HG02798 (cell line): ENCODE data around the gene MGLL.

Source experiments
- ATAC-seq: cut with Tn5 transposase; IDR thresholded peaks from one replicate; pipeline ENCODE4 v1.9.1; 2021; ENCODE audit warnings: mild to moderate bottlenecking; ENCODE audit not compliant: unreplicated experiment, poor library complexity

The MGLL gene

DNA sequence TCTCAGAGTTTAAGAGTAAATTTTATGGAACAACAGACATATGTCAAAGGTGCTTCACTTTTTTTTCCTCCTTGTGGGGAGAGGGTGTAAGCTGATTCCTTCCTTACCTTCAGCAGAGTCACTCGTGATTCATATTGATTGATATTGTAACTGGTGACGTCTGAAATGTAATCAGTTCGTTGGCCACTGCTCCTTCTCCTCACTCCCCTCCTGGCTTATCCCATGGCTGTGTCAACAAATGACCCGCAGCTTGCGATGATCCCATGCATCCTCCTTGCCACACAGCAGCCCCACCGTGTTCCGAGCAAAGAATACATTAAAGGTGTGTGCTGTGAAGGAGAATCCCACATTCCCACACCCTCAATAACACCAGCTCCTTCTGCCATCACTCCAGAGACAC, 7.3 kb downstream of the MGLL start:
- no peak for ATAC-seq

DNA sequence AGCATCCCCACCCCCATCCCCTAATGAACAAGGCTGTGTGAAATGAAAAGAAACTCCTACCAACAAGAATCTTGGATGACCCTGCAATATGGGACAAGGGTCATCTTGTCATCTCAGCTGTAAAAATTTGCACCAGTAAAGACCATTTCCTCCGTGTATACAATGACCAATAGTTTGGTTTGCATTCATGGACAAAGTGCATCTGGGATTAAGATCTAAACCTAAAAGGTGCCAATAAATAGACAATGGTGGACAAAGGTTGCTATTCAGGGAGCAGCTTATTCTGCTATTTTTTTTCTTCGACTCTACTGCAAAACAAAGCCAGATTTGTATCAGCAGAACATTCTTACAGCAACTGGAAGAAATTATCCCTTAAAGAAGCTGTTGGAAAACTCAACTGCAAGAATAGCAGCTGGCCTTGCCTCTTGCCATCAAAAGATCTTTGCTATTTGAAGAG, 8.0 kb downstream of the MGLL start:
- ATAC-seq = no peak

DNA sequence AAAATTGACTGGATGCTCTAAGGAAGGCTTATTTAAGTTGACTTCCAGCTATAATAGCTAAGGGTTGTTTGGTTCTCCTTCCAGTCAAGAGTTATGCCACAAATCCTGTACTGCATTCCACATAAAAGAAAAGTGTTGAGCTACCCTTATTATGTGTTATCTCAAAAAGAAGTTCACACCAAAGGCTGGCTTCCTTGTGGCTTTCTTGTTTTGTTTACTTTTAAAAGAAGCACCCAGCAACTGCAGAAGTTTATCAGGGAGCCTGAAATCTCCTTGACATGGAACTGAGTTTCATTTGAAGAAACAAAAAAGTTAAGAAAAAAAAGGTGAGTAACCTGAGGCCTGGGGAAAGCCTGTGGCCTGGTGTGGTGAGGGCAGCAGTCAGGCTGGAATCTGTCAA, 10.2 kb downstream of the MGLL start:
- no peak for ATAC-seq

DNA sequence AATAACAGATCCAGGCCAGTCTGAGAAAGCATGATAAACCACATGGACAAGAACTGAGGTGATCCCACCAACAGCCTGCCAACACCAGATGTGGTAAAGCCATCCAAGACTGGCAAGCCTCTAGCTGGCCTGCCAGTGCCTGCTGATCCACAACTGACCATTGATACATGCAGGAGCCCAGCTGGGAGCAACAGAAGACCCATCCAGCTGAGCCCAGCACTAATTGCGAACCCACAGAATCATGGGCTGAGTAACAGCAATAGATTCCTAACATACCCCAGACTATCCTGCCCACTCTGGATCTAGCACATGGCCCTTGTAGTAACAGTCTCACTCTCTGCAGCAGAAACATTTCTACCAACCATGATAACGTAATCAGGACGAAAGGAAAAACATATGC, 10.6 kb downstream of the MGLL start:
- ATAC-seq = no peak

DNA sequence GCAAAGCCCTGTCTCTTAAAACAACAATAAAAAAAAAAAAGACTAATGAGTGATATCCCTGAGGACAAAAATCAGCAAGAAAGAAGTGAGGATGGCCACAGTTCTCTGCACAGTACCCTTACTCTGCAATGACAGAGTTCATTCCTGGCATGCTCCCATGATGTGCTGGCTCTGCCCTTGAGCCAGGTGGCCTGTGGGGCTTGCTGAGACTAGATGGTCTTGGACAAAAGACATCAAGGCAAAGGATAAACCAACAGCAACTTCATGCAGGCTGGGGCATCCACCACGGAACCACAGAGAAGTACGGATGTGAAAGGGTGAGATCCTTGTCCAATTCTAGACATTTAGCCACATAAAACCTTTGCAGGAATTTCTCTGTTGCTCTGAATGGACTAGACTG, 12.7 kb downstream of the MGLL start:
- ATAC-seq = no peak

DNA sequence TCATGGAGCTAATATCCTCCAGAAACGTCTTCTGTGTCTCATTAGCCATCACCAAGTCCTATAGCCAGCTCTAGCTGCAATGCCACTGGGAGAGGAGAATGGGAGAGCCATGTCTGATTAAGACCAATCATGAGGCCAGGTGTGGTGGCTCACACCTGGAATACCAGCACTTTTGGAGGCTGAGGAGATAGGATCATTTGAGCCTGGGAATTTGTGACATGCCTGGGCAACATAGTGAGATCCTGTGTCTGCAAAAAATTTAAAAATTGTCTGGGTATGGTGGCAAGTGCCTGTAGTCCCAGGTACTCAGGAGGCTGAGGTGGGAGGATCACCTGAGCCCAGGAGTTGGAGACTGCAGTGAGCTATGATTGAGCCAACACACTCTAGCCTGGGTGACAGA, 13.1 kb downstream of the MGLL start:
- no peak for ATAC-seq

DNA sequence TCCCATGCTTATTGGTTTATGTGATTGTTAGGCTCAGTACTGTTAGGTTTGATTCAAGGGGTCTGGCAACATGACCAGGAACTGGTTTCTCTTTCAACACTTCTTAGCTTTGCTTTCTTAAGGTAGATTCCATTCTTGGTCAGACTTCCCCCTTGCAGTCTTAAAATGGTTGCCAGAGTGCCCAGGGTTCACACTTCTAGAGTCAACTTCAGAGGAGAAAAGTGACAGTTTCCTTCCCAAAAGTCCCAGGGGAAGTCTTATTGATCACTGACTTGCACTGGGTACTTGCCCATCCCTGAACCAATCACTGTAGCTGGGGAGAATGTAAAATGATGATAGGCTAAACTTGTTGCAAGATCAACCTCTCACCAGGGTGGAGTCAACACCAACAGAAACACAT, 14.1 kb downstream of the MGLL start:
- no peak for ATAC-seq

DNA sequence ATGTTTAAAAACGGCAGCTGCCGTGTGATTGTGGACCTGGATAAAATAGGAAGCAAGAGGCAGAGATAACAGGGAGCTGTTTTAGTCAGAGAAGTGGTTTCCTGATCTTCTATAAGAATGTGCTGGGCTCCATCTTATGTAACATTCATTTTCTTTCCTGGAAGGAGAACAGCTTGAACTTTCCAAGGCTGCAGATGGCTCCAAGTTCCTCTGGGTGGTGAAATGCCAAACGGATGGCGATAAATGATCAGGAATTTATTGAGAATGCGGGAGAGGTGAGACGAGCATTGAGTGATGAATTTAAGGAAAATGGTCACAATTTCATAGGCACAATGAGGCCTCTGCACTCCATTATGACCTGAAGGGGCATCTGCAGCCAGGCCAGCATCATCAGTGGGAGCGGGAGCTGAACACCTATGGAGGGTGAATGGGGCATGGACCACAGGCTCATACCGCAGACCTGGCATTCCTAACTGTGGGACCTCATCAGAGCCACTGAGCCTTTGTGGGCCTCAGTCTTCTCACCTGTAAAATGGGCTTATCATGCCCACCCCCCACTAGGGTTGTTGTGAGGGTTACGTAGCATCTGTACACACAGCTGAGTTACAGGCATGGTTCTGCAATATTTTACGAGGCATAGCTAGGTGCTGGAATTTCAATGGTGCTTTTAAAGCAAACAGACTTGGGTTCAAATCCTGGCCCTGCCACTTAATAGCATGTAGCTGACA, 17.1 kb downstream of the MGLL start:
- no peak for ATAC-seq

DNA sequence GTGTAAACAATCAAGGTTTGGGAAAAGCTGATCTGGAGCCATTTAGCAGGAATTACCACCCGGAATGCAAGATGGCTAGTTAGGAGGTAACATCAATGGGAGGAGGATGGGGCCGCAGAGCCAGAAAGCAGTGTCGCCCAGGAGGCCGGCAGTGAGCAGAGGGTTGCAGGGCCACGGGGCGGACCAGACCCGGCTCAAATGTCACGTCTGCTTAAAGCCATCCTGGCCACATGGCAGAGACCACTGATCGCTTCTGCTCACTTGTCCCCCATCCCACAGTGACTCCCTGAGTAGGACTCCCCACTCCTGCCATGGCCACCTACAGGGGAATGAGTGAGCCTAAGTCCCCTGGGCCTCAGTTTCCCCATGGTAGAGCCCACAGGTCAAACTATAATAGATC, 18.2 kb downstream of the MGLL start:
- no peak for ATAC-seq

DNA sequence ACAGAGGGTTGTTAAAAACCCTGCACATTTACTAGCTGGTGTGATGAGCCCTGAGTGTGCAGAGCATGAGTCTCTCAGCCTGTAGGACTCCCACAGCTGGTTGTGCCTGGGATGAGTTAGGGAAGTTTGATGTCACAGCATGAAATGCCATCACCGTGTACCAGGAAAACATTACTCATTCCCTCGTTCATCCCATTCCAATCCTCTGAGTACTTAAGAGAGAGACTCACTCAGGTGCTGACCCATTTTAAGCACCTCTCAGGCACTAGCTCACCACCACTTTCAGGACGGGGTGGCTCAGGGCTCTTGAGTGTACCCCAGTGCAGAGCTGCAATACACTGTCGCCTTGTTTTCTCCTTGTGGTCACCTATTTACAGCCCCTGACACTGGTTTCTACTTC, 18.7 kb downstream of the MGLL start:
- ATAC-seq = no peak

DNA sequence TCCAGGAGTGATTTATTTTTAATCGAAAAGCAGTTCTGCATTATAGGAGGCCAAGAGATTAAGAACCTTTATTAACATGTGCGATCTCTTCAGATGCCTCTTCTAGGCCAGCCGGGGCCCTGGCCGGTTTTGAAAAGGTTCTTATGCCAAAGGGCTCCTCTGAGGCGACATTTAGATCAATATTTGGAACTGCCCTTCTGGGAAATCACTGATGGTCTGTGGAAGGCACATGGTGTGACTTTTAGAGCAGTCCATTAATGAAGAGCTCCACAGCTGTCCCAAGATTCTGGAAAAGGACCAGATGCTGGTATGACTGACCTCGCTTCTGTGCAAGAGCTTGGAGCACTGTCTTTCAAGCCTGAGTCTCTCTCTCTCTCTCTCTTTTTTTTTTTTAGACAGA, 19.7 kb downstream of the MGLL start:
- no peak for ATAC-seq

DNA sequence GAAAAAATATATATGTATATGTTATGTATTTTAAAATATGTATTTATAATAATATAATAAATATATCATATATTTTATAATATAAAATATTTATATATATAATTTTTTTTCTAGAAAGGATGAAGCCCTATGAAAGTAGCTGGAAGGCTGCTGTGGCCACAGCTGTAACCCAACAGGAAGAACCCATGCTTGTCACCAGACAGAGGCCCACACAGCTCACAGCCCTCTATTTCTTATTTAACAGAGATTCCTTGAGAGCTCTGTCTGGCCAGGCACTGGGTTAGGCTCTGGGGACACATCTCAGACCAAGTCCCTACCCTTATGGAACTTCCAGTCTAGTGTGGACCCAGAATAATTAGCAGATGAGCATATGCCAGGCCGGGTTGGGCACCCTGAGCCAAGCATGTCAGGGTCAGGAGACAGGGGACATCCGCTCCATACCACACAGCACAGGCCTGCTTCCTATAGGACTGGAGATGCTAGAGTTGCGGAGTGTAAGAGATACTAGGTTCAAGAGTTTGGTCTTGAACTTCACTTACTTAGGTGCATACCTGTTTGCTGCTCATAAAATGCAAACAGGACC, 20.5 kb downstream of the MGLL start:
- ATAC-seq = no peak

DNA sequence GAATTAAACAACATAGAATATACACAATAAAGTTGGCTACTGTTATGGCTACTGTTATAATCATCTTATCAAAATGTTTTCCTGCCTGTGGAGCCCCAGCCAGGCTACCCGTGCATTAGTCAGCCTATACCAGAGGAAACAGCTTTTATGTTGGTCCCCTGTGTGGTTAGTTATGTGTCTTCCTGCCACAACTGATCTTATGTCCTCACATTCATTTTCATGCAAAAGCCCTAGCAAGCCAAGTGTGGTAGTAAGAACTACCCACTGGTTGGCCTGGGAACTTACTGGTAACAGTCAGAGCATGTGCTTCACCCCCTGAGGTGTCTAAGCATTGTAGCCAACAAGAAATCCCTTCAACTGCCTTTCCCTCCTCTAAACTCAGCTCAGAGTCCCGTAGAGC, 21.8 kb downstream of the MGLL start:
- ATAC-seq = no peak

DNA sequence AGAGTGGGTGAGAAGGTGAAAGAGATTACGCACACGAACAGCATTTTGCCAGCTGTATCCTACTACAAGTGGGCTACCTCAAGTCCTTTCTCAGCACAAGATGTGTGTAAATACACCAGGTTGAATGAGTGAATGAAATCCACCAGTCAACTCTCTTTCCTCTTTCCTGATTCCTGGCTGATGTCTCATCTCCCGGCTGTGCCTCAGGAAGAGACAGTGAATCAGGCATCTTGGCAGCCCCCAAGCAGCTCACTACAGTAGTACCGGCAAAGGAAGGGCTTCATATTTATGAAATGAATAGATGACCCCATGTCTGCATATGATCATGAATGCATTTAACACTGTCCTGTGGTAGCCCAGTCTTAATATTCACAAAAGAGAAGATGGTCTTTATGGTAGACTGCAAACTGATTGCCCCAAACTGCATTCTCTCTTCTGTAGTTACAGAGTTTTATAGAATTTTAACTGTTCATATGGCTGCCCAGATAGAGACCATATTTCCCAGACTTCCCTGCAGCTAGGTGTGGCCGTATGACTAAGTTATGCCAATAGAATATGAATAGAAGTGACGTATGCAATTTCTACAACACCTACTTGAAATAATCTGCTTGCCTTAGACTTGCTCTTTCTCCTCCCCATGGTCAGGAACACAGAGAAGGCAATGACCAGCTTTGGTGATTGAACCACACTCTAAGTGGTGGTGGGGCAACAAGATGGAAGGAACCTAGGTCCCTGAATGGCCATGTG, 22.7 kb downstream of the MGLL start:
- ATAC-seq = no peak

DNA sequence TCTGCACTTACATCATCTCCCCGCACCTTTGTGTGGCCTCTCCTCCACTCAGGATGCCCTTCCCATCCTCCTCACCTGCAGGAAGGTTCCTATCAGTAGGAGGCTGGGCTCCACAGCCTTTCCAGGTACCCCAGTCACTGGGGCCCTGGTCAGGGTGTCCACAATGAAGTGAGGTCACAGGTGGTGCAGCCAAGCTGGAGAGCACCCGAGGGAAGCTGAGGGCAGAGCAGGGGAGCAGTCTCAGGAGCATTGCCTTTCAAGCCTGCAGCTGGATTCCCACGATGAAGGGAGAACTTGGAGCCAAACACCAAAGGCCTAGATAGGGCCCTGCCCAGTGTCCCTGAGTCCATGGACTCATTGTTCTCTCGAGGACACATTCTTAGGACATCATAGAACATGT, 23.6 kb downstream of the MGLL start:
- no peak for ATAC-seq

DNA sequence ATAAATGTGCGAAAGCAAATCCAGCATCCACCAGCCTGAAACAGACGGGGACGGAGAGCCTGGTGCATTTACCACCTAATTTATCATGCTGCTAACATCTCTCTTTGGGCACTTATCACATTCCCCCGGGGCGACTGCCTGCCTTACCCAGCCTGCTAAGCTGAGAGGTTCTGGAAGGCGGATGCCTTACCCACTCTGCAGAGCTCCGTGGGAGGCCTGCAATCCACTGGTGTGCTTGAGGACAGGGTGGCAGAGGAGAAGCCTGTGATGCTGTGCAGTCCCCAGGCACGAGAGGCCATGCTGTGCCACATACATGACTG, 25.5 kb downstream of the MGLL start:
- ATAC-seq = no peak

DNA sequence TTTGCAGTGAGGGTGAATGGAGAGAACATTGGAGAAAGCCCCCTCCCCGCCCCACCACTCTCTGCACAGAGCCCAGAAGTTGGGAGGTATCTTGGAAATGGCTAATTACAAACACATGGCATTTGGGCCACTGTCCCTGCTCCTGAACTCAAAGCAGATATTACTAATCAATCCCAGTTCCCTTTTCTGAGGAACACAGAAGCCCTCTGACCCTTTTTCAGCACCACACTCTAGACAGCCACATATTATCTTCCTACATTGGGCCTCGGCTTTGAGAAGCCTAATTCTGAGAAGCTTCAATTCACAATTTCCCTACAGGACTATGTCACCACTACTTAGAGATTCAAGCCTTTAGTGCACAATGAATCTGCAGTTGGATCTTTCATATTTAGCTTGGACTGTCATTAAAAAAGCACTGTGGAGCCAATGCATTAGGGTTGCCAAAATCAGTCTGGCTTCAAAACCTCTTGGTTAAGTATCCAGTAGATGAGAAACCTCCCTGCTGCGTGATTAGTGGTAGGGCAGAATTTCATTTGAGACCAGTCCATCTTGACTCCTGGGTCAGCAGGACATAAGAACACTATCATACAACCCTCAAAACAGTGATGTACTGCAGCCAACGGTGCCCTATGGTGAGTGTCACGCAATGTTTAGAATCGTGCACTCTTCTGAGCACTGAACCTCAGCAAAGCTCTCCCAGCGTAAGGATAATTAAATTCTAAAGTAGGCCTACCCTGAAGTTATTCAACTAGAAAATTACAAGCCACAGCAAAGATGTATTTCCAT, 26.1 kb downstream of the MGLL start:
- ATAC-seq = no peak

DNA sequence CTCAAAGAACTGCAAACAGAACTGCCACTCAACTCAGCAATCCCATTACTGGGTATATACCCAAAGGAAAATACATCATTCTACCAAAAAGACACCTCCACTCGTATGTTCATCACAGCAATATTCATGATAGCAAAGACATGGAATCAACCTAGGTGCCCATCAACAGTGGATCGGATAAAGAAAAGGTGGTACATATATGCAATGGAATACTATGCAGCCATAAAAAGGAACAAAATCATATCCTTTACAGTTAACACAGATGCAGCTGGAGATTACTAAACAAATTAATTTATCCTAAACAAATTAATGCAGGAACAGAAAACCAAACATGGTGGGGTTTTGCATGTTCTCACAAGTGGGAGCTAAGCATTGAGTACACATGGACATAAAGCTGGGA, 27.3 kb downstream of the MGLL start:
- ATAC-seq = no peak

DNA sequence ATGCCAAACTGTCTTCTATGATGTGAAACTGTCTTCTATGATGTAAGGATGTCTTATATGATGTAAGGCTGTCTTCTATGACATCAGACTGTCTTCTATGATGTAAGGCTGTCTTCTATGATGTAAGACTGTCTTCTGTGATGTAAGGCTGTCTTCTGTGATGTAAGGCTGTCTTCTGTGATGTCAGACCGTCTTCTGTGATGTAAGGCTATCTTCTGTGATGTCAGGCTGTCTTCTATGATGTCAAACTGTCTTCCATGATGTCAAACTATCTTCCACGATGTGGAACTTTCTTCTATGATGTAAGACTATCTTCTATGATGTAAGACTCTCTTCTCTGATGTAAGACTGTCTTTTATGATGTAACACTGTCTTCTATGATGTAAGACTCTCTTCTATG, 27.9 kb downstream of the MGLL start:
- ATAC-seq = no peak

DNA sequence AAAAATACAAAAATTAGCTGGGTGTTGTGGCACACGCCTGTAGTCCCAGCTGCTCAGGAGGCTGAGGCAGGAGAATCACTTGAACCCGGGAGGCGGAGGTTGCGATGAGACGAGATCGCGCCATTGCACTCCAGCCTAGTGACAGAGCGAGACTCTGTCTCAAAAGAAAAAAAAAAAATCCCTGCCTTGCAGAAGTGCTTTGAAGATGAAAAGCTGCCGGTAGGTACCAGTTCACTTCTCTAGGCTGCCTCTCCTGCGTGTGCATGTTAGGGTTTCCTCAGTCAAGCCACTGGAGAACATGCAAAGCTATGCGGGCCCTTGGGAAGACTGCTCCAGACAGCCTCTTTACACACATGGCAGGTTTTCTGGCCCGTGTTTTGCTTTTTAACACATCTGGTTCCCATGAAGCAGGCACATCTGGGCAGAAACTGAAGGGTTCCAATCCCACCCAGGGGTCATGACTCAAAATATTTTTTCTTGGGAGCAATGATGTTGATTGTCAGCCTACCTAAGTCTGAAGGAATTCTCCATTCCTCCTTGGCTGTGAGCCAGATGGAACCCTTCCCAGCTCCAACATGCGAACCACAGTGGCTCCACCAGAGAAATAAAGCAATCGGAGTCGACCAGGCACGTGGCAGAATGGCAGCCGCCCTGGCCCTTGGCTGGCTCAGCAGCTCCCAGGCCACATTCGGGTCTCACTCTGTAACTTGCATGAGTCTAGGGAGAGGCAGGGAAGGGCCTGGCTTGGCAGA, 29.6 kb downstream of the MGLL start:
- ATAC-seq = no peak
